Neural progenitor cell (in vitro differentiated cells): Measurements from ENCODE around the gene STX8. TPM values are rescaled to one million over a fixed set of nuclear protein-coding genes. Genes with fewer than 3 reads are reported as not detected.
"Not testable (repeated sequence)": the region's sequence is repeated elsewhere in the genome, so short reads cannot be mapped to it uniquely, and the experiment has no call there.

Experiments
- DNase-seq: peaks from one replicate; pipeline ENCODE4 v3.0.0-alpha.2; 2016; ENCODE audit warnings: low spot score
- H2AFZ ChIP-seq: fragments of 200-600 bp; sonication (generic); replicated peaks from 2 replicates; pipeline ENCODE4 v1.6.1; 2016; ENCODE audit warnings: antibody characterized with exemption
- H3F3A ChIP-seq: fragments of 200-600 bp; sonication (generic); 2 replicates; pipeline ENCODE4 v1.6.1; 2016; ENCODE audit warnings: antibody characterized with exemption, low read depth
- H3K27ac ChIP-seq: fragments of 200-600 bp; sonication (generic); 2 replicates; pipeline ENCODE4 v1.5.1; 2016; ENCODE audit warnings: mild to moderate bottlenecking
- H3K27me3 ChIP-seq: fragments of 200-600 bp; sonication (generic); 2 replicates; pipeline ENCODE4 v1.6.1; 2016; ENCODE audit warnings: mild to moderate bottlenecking, moderate library complexity
- H3K36me3 ChIP-seq: fragments of 200-600 bp; sonication (generic); 2 replicates; pipeline ENCODE4 v1.5.1; 2016
- H3K4me1 ChIP-seq: fragments of 200-600 bp; sonication (generic); 2 replicates; pipeline ENCODE4 v1.6.1; 2016; ENCODE audit warnings: mixed run types
- H3K4me2 ChIP-seq: fragments of 200-600 bp; sonication (generic); 2 replicates; pipeline ENCODE4 v1.6.1; 2016
- H3K4me3 ChIP-seq: fragments of 200-600 bp; sonication (generic); 2 replicates; pipeline ENCODE4 v1.5.1; 2016
- H3K79me2 ChIP-seq: fragments of 200-600 bp; sonication (generic); 2 replicates; pipeline ENCODE4 v1.6.1; 2016; ENCODE audit warnings: low read depth
- H3K9ac ChIP-seq: fragments of 200-600 bp; sonication (generic); 2 replicates; pipeline ENCODE4 v1.6.1; 2016
- H3K9me3 ChIP-seq: fragments of 200-600 bp; sonication (generic); 2 replicates; pipeline ENCODE4 v1.5.1; 2016; ENCODE audit warnings: low read depth
- H4K20me1 ChIP-seq: fragments of 200-600 bp; sonication (generic); 2 replicates; pipeline ENCODE4 v1.6.1; 2016; ENCODE audit warnings: low read depth
- H3K27ac Mint-ChIP-seq: 3 replicates; pipeline ENCODE4 v1.8.0; 2021; ENCODE audit warnings: mixed read lengths
- H3K27me3 Mint-ChIP-seq: 2 replicates; pipeline ENCODE4 v1.8.0; 2022; ENCODE audit warnings: low read depth, mild to moderate bottlenecking, inconsistent platforms, moderate library complexity, mixed read lengths; ENCODE audit not compliant: insufficient read depth
- H3K36me3 Mint-ChIP-seq: 3 replicates; pipeline ENCODE4 v1.8.0; 2021; ENCODE audit warnings: mixed read lengths
- H3K4me1 Mint-ChIP-seq: 3 replicates; pipeline ENCODE4 v1.8.0; 2021; ENCODE audit warnings: mixed read lengths
- H3K4me3 Mint-ChIP-seq: 3 replicates; pipeline ENCODE4 v1.8.0; 2021; ENCODE audit warnings: mild to moderate bottlenecking, moderate library complexity, mixed read lengths
- H3K9me3 Mint-ChIP-seq: 3 replicates; pipeline ENCODE4 v1.8.0; 2020; ENCODE audit warnings: mixed read lengths
- CTCF ChIP-seq: fragments of 200-600 bp; sonication (generic); IDR thresholded peaks from 2 replicates; pipeline ENCODE4 v1.5.1; 2017; ENCODE audit warnings: antibody characterized with exemption, mild to moderate bottlenecking
- EZH2 ChIP-seq: fragments of 200-600 bp; sonication (generic); IDR thresholded peaks from 2 replicates; pipeline ENCODE4 v1.6.1; 2017; ENCODE audit warnings: antibody characterized with exemption, mild to moderate bottlenecking, moderate library complexity
- EZH2phosphoT487 ChIP-seq: fragments of 200-600 bp; sonication (generic); IDR thresholded peaks from 2 replicates; pipeline ENCODE4 v1.6.1; 2017; ENCODE audit warnings: antibody characterized with exemption
- total RNA-seq: library from RNA; depleted of rRNA; stranded (reverse); fragments of >200 nt; gene quantifications from 2 replicates; pipeline ENCODE4 v1.2.3, GENCODE V29; 2015; ENCODE audit warnings: low replicate concordance

The STX8 gene
- total RNA-seq, 1 donor from 2014 or later: 79.7 TPM

- Histone ChIP-seq H3K4me3 (no peak overlapping the region), H3K9me3 (no peaks in the 10 kb centered on the region), H4K20me1 (no peaks in the 10 kb centered on the region), H3K79me2 (no peaks in the 10 kb centered on the region), H2AFZ (no peak overlapping the region), H3K9ac (no peak overlapping the region), H3K36me3 (no peaks in the 10 kb centered on the region), H3F3A (no peaks in the 10 kb centered on the region), H3K4me1 (no peaks in the 10 kb centered on the region), H3K27ac (no peak overlapping the region), H3K27me3 (no peaks in the 10 kb centered on the region), H3K4me2 (no peak overlapping the region)
- Mint-ChIP-seq H3K27me3 (peaks cover 10% of the 10 kb centered on the region), H3K4me3 (no peak overlapping the region), H3K36me3 (no peaks in the 10 kb centered on the region), H3K9me3 (no peaks in the 10 kb centered on the region), H3K4me1 (no peaks in the 10 kb centered on the region), H3K27ac (no peak overlapping the region)
- DNase-seq: no peak
- TF ChIP-seq EZH2phosphoT487: no peak
These were observed 23.0 kb upstream of the STX8 start for GRCh38 chr17:9598661-9599060.

- not testable (repeated sequence) for H3K4me3 Mint-ChIP-seq, H3K27me3 Mint-ChIP-seq, H3F3A ChIP-seq, H3K9me3 ChIP-seq, H3K4me1 Mint-ChIP-seq, H3K4me2 ChIP-seq, H3K4me3 ChIP-seq, H3K27me3 ChIP-seq, H3K36me3 Mint-ChIP-seq, H3K9me3 Mint-ChIP-seq, H4K20me1 ChIP-seq, DNase-seq, H3K27ac Mint-ChIP-seq, H2AFZ ChIP-seq, H3K9ac ChIP-seq, H3K79me2 ChIP-seq, H3K4me1 ChIP-seq, H3K36me3 ChIP-seq, H3K27ac ChIP-seq
These were observed 22.0 kb upstream of the STX8 start for GRCh38 chr17:9597638-9598037.

GRCh38 chr17:9594065-9594464, 18.4 kb upstream of the STX8 start:
- DNase-seq: no peak
- H3K9me3 Mint-ChIP-seq: peaks cover 2% of the 10 kb centered on the region
- no peaks in the 10 kb centered on the region for H4K20me1 ChIP-seq
- H3K4me1 Mint-ChIP-seq: no peaks in the 10 kb centered on the region
- peaks cover 10% of the 10 kb centered on the region for H3K27me3 Mint-ChIP-seq
- H3K9ac ChIP-seq: no peak overlapping the region
- no peak overlapping the region for H3K4me3 ChIP-seq
- H3F3A ChIP-seq: no peaks in the 10 kb centered on the region
- H3K4me3 Mint-ChIP-seq: no peak overlapping the region
- H3K27ac Mint-ChIP-seq: no peak overlapping the region
- no peak overlapping the region for H3K4me2 ChIP-seq
- H3K36me3 Mint-ChIP-seq: no peaks in the 10 kb centered on the region
- no peak for TF ChIP-seq CTCF
- no peak for TF ChIP-seq EZH2
- TF ChIP-seq EZH2phosphoT487: no peak
- no peaks in the 10 kb centered on the region for H3K79me2 ChIP-seq
- no peaks in the 10 kb centered on the region for H3K27me3 ChIP-seq
- no peaks in the 10 kb centered on the region for H3K9me3 ChIP-seq
- H2AFZ ChIP-seq: no peak overlapping the region
- no peaks in the 10 kb centered on the region for H3K36me3 ChIP-seq
- H3K4me1 ChIP-seq: no peaks in the 10 kb centered on the region
- H3K27ac ChIP-seq: no peak overlapping the region

GRCh38 chr17:9587969-9588656, 12.5 kb upstream of the STX8 start:
- no peaks in the 10 kb centered on the region for H3K4me1 Mint-ChIP-seq
- H4K20me1 ChIP-seq: no peaks in the 10 kb centered on the region

More at GRCh38 chr17:9587969-9588656, 12.5 kb upstream of the STX8 start:
- H3K27me3 Mint-ChIP-seq: peaks cover 3% of the 10 kb centered on the region
- H3K79me2 ChIP-seq: no peaks in the 10 kb centered on the region
- H3K9me3 Mint-ChIP-seq: peaks cover 15% of the 10 kb centered on the region
- no peak overlapping the region for H3K4me3 Mint-ChIP-seq
- H3K27ac ChIP-seq: no peak overlapping the region
- no peaks in the 10 kb centered on the region for H3K27me3 ChIP-seq
- no peaks in the 10 kb centered on the region for H3K36me3 ChIP-seq
- H3K36me3 Mint-ChIP-seq: no peaks in the 10 kb centered on the region
- no peaks in the 10 kb centered on the region for H3K9me3 ChIP-seq
- no peak overlapping the region for H3K9ac ChIP-seq
- no peaks in the 10 kb centered on the region for H3F3A ChIP-seq
- H3K27ac Mint-ChIP-seq: no peak overlapping the region
- no peak for DNase-seq
- H2AFZ ChIP-seq: no peak overlapping the region
- no peak for TF ChIP-seq CTCF
- no peak for TF ChIP-seq EZH2phosphoT487
- no peak for TF ChIP-seq EZH2
- H3K4me1 ChIP-seq: no peaks in the 10 kb centered on the region
- no peak overlapping the region for H3K4me2 ChIP-seq
- H3K4me3 ChIP-seq: no peak overlapping the region
